Fibroblast of skin of left biceps (primary cell): ENCODE measurements around the gene PCDH9.

Experiments used
- DNase-seq, 2 experiments: peaks; one replicate each; pipeline ENCODE4 v3.0.0-alpha.2; 2013; ENCODE audit warnings: low read depth in 2 of 2

Gene PCDH9

DNA sequence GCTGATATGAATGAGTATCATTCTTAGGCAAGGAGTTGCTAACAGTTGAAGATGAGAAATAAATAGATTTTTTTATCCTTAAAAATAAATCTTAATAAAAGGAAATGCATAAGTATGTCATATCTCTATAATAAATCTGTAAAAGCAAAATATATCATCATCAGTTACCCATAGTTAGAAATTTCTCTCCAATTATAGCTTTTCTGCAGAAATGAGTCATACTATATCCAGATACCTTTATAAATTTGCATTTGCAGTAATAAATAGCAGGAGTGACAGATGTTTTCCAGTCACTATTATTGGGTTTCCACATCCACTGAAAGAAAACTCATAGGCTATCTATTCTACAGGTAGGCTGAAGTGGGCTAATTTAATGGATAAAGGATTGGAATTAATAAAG is 829.8 kb downstream of the PCDH9 start:
- no peak for DNase-seq

DNA sequence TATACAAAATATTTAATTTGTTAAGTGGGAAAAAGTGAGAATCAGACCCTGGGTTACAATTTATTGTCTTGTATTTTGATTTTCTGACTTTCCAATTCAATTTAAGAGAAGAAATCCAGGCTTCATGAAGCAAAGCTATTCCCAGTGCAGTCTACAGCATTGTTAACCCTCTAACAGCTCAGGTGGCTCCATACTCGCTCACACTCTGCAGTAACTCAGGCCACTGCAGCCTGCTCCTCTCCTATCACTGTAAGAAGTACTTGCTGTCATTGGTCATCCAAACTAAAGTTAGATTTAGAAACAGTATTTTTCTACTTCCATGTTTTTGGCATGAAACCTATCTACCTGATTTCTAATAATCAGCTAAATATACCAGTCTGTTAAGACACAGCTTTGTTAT is 830.3 kb downstream of the PCDH9 start:
- DNase-seq = no peak

DNA sequence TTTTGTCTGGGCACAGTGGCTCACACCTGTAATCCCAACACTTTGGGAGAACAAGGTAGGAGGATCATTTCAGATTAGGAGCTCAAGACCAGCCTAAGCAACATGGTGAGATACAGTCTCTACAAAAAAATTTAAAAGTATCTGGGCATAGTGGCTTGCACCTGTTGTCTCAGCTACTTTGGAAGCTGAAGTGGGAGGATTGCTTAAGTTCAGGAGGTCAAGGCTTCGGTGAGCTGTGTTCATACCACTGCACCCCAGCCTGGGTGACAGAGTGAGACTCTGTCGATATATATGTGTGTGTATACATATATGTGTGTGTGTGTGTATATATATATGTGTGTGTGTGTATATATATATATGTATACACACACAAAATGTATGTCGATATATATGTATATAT is 833.0 kb downstream of the PCDH9 start:
- no peak for DNase-seq

DNA sequence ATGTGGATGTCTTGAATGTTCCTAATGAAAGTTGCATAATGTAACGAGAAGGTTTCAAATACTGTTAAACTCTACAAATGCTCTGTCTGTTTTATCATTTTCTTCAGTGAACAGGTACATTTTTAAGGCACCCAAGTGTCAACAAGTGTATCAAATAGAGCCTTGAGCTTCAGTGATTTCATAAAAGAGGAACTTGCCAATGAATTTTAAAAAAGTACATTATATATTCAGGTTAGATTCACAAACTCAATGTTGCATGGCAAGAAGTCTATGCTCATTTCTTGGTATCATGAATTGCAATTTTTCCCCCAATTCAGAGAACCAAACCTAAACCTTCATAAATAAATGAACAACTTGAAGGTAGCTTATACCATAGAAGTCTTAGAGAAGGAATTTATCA is 838.8 kb downstream of the PCDH9 start:
- DNase-seq = no peak

DNA sequence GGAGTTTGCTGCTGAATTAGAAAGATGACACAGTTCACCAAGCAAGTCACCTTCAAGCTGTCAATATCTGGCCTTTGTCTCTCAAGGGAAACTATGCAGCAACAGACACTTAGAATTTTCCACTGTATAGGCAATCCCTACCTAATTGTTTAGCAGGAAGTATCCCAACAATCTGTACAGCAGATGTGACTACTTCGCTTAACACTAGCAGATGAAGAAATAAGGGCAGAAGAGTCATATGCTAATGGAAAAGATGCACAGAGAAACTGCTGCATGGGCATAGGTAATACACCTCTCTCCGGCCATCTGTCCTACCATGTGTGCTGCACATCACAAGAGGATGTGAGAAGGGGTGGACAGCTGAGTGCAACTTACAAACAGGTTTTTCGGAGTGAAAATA is 851.2 kb downstream of the PCDH9 start:
- peak in 1 of 2 experiments; percentile 3 for DNase-seq

DNA sequence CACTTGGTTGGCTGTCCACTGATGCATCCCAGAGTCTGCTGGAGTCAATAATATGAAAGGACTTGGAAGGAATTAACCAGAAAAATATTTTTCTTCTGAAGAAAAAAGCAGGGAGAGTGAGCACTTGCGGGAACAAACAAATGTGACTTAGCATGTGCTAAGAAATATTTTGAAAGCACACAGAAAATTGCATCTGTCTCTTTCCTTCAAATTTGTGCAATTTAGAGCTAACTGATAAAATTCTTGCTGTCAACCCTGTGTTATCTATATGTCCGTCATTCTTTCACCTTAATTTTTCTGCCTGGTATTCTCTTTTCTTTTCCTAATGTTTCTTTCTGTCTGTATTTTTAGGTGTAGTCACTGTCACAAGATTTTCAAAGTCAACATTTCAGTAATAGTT is 852.6 kb downstream of the PCDH9 start:
- DNase-seq = no peak

DNA sequence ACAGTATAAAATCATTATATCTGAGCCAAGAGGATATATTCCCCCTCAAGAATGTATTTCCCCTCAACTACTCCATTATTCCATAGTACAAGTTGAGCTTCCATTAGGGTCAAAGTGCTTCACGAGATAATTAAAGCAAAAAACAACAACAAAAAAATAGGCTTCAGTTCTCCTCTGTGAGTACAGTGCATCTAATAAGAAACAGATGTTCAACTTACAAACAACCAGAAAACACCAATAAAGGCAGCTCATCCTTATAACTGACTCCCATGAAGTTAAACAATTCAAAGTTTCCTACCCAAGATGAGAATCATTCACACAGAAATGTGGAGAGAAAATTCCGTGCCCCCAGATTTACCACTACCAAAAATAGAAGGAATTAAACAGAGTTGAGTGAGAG is 854.4 kb downstream of the PCDH9 start:
- DNase-seq = no peak

DNA sequence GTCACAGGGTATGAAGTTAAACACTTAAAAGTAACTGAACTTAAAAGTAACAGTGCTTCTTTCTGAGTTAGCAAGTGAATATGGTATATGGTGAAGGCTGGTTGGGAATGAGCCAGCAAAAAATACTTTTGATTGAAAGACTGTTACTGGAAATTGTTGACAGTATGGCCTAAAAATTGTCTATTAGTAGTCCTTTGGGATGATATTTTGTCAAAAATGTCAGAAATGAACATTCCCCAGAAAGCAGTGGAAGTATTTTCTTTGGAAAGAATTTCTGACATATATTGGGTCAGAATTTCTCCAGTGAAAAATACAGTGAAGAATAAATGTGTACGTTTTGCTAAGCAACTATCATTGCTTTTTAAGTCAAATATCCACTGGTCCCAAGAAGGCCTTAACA is 860.5 kb downstream of the PCDH9 start:
- DNase-seq = peak; percentile 37 to 46

DNA sequence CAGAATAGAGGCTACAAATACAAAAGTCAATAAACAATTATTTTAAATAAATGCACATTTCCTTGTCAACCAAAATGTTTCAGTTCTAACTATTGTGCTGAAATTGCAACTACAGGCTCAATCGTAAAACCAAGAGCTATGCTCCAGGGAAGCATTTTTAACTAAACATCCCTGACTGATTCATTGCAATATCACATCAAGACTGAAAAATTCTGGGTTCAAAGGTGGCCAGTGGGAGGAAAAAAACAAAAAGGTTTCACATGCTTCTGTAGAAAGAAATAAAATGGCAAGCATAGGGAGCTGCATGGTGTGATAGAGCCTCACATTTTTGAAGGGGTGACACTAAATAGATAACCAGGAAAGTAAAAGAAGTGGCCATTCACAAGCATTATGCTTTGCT is 862.8 kb downstream of the PCDH9 start:
- no peak for DNase-seq

DNA sequence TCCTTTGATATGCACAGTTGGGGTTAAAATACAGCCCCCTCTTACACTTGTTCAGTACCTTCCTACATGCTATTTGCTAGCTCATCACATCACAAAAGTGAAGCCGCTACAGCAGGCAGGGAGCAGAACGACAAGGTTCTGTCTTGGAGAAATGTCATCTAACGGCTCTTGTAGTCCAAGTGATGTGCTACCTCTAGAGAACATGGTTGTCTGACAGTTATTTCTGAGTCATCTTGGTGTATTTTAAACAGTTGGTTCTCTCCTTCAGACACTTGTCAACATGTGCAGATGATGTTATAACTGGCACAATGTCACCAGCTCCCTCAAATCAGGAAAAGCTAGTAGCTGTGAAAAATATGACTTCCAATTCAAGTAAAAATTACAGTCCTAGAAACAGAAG is 865.0 kb downstream of the PCDH9 start:
- no peak for DNase-seq

DNA sequence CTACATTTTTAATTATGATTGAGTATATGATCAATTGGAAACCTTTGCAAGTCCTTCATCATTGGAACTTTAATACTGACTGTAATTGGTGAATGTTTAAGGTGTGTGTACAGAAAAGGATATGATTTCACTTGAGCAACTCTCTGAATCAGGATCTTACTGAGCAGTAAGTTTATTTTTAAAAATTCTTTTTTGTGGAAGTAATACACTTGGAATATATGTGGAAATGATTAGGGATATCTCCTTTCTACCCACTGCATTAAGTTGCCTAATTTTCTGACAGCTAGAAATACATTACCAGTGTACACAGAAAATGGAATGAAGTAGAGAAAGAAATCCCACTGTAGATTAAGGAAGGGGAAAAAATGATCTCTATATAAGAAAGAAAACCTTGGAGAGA is 865.8 kb downstream of the PCDH9 start:
- no peak for DNase-seq

DNA sequence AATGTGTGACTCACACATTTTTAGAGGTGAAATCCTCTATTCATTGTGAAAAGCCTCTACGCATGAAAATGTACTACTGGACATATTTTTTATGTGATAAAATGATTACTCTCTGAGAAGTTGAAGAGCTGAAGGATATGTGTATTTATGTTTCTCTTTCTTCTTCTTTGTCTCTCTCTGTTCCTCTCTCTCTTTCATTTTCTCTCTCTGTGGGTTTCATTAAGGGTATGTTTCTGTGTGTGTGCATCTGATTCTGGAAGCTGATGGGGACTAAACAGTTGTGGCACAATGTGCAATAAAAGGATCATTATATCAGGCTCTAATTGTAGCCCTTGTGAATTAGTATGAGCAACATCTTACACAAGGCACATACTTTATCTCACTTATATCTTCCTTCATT is 867.7 kb downstream of the PCDH9 start:
- DNase-seq = no peak

DNA sequence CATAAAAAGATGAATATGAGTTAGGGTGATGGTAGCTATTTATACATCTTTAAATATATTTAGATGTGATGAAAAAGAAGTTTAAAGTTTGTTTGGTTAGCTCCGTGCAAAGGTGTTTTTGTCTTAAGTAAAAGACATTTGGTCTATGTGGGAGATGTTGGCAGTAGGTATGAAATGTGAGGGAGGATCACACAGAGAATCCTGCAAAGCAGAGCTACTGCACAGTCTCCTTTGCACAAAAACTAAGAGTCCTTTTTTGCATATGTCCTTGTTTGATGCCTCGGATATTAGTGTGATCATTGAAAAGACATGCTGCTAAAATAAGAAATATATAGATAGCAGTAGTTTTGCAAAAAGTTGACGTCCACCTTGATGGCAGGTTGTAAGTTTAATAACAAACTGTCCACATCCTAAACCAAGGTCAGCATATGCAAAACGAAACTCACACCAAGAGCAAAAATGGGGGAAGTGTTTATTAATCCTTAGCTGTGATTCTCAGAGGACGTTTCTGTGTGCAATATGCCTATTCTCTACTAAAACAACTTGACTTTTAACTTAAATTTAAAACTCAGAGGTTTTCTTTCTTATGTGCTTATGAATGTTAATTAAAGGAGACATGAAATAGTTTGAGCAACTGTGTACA is 870.1 kb downstream of the PCDH9 start:
- no peak for DNase-seq

DNA sequence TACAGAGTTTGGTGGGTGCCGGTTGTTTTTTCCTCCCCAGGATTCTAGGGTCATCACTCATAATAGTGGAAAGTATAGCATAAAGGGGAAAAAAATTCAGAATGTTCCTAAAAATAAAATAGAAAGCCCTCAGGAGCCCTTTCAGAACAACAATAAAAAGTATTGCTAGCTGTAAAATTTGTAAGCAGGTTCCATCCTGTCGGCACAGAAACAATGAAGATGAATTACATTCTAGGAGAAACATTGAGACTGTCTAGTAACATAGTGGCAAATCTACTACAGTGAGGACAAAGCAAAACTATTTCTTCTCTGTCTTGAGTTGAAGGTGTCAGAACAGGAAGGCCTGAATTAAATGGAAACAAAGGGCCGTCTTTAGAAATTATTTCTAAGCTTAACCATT is 870.7 kb downstream of the PCDH9 start:
- no peak for DNase-seq

DNA sequence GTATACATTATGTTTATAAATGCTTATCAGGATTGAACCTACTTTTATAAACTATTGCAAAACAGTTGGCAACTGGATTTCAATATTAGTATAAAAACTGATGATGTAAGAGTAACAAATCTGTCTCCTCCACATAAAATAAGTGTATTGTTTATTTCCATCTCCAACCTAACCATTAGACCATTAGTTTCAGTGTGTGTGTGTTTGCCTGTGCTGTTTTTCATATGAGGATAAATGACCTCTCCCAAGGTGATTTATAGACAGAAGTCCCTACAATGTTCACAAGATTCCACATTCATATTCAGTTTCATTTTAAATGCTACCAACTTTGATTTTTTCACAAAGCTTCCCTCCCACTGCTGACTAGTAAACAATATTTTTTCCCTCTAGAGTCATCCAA is 871.6 kb downstream of the PCDH9 start:
- no peak for DNase-seq

DNA sequence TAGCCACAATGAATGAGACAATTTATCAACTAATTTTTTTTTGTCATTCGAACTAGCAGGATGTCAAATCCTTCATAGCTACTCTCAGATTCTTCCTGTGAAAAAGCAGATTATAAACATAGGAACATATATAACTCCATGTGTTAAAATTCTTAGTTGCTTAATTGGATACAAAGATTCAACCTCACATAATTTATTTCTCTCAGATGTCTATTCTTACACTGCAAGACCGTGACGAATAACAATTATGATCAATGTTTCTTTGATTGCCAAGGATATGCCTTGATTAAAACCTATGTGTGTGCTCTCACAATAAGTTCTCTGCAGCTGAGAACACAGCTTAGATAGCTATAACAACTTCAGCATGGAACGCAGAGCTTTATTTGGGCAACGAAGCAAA is 872.7 kb downstream of the PCDH9 start:
- DNase-seq = no peak

DNA sequence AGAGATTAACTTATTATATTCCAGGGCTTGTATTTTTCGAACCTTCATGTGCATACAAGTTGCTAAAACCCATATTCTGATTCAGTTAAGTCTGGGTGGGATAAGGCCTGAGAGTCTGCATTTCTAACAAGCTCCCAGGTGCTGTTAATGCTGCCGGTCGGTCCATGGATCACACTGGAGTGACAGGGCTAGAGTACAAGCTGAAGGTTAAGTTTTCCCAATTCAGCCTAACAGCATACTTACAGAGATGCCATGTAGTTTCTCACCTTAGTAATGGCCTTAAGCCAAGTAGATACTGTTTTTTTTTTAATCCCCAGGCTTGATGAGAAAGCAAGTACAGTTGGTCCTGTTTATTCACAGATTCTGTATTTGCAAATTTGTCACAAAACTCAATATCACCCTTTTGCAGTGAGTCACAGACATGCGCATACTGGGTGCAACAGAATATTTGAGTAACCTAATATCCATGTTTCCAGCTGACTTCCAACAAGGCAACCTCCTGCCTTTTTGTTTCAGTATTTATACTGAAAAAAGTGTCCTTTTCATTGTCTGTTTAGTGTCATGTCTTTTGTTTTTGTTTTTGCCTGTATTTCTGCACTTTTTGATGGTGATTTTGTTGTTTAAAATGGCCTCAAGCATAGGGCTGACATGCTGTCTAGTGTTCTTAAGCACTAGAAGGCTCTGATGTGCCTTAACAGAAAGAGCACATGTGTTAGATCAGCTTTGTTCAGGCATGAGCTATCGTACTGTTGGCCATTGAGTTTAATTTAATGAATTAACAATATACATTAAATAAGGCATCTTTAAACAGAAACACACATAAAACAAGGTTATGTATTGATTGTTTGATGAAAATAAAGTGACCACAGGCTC is 875.0 kb downstream of the PCDH9 start:
- no peak for DNase-seq

DNA sequence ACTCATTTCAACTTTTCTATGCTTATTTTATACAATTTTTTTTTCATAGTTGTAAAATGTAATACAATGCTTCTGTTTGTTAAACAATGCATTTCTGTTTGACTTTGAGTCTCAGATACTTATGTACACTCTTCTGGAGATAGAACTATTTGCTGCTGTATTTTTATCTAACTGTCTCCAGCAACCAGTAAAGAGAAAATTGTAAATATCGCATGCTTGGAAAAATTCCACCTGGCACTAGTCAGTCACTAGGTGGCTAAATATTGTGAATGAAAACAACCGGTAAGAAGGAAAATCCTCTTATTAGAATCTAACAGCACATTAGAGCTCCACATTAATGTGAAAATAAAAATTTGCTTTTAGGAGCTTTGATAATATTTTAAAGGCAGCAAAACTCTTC is 876.5 kb downstream of the PCDH9 start:
- no peak for DNase-seq

DNA sequence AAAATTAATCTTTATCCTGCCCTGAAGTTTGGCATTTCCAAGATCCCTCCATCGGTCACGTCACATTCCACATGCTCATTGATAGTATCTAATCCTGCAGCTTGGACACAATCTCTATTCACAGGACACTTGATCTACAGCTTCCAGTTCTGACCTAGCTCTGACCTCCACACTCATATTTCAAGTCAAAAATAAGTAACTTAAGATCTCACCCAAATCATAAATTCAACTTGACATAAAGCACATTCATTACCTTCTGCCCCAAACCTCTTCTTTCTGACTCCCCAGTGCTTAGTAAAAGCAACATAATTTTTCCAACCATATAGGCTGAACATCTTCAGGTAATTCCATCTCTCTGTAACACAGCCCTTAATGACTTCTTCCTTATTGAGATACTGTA is 880.2 kb downstream of the PCDH9 start:
- no peak for DNase-seq

DNA sequence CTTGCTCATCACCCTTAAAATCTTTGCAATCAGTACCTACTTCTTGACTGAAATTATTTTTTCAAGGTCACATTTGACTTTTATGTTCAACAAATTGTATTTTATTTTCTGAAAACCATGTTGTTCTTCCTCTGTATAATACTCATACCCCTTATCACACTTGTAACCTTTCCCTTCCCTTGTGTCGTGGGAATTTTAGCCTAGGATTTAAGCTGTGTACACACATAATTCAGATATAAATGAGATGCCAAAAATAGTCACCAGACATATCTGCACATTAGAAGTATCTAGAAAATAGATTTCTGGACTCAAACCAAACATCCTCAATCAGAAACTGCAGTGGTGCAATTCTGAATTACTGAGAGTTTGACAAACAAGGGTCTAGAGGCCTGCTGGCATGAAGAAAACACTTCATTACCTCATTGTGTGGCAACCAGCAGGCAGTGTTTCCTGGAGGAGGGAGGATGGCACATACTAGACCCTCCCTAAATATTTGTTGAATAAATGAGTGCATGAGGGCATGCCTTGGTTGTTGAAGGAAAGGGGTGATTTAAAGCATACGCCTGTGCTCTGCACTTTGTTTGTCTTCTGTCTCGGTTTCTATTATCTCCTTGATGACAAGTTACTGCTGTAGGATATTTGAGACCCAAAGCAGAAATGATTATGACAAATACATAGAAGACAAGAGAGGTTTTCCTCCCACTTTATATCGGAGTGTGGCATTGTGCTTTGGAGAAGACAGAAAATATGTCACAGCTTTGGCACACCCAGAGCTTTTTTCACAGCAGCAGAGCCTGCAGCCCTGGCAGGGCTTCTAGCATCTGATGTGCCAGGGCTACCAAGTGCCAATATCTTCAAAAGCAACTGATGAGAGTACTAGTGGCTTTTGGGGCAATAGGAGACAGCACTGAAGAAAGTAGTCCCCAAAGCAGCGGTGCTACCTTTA is 881.1 kb downstream of the PCDH9 start:
- DNase-seq = no peak

DNA sequence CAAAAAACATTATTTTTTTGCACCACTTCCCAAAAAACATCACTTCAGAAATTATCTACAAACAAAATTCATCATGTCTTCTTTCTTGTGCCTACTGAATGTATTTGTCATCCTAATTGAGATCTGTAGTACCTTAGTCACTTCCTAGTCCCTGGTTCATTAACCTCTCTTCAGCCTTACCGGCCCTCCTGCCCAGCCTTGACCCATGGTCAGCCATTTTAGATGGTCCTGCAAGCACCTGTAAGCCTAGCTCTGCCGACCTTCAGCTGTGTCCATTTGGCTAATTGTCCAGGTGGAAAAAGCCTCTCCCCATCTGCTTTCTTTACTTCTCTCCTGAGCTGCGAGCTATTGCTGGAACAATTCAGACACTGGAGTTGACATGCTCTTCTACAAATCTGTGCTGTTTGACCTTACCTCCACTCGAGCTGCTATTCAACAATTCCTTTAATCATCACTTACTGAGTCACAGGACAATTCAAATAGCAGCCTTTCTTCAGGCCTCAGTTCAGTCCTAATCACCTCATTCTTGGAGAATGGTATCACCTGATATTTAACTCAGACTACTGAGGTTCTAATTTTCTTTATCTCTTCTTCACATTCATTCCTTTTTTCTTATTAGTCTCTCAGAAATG is 882.5 kb downstream of the PCDH9 start:
- DNase-seq = no peak

DNA sequence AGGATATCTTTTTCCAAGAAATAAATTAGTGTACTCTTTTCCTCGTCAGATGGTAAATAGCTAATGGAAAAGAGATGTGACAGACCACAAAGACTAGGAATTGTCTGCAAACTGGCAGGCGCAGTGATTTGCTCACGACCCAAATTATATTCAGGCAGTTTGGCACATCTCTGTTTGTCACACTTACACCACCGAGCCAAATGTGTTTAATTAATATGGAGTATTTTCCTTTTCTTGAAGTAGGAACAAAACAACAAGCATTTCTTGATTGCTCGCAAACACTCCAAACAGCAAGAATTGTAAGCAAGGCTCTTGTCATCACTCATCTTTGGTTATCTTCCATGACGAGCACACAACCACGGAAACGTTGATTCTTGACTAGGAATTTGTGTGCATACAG is 884.2 kb downstream of the PCDH9 start:
- DNase-seq = no peak
